Fibroblast of mammary gland (primary cell): ENCODE data around the gene RUSF1.

Experiments
- DNase-seq: peaks from one replicate; pipeline ENCODE4 v3.0.0-alpha.2; 2010; ENCODE audit warnings: low read depth
- H3K4me3 ChIP-seq: 2 replicates; pipeline ENCODE4 v1.5.1; 2011; ENCODE audit warnings: low read depth, mild to moderate bottlenecking, low read length, moderate library complexity; ENCODE audit not compliant: control insufficient read depth
- TF ChIP-seq, protein P1 (sequence below): conservative IDR thresholded peaks from 2 replicates; pipeline ENCODE4 v1.5.1; 2011; ENCODE audit warnings: low read depth, low read length, inconsistent platforms; ENCODE audit not compliant: control insufficient read depth, insufficient read depth

The RUSF1 gene

DNA sequence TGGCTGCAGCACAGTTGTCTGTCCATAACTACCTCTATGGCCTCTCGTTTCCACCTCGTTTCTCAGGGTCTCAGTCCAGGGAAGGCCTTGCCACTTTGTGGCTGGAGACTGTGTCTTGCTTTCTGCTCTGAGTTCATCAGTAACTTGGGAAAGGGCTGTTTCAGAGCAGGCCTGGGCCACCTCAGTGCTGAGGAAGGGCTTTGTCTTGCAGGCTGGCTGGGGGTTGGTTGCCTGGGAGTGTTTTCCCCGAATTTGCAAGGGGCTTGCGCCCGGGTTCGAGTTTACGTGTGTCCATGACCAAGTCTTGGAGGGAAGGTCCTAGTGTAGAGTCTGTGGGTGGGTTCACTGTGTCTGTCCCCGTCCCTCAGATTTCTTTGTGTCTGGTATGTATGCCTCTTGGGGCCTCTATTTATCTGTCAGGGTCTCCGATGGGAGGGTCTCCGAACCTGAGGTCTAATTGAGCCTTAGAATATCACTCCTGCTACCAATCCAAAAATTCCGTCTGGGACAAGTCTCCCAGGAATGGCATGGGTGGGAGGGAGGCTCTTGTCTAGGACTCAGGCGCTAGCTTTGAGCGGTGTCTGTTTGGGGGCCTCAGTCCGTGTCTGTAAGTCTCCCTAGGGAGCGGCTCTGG lies 36.8 kb downstream of the RUSF1 start:
- TF ChIP-seq, protein P1, sequence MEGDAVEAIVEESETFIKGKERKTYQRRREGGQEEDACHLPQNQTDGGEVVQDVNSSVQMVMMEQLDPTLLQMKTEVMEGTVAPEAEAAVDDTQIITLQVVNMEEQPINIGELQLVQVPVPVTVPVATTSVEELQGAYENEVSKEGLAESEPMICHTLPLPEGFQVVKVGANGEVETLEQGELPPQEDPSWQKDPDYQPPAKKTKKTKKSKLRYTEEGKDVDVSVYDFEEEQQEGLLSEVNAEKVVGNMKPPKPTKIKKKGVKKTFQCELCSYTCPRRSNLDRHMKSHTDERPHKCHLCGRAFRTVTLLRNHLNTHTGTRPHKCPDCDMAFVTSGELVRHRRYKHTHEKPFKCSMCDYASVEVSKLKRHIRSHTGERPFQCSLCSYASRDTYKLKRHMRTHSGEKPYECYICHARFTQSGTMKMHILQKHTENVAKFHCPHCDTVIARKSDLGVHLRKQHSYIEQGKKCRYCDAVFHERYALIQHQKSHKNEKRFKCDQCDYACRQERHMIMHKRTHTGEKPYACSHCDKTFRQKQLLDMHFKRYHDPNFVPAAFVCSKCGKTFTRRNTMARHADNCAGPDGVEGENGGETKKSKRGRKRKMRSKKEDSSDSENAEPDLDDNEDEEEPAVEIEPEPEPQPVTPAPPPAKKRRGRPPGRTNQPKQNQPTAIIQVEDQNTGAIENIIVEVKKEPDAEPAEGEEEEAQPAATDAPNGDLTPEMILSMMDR = no peak
- no peak for DNase-seq
- H3K4me3 ChIP-seq = peak overlapping the region; percentile 80

DNA sequence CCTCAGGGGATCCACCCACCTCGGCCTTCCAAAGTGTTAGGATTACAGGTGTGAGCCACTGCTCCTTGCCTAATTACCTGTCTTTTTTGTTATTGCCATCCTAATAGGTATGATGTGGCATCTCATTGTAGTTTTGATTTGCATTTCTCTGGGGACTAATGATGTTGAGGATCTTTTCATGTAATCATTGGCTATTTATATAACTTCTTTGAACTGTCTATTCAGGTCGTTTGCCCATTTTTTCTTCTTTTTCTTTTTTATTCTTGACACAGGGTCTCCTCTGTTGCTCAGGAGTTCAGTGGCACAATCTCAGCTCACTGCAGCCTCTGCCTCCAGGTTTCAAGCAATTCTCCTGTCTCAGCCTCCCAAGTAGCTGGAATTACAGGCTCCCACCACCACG lies 37.6 kb downstream of the RUSF1 start:
- DNase-seq = no peak
- TF ChIP-seq, protein P1 = no peak
- H3K4me3 ChIP-seq = no peak overlapping the region

DNA sequence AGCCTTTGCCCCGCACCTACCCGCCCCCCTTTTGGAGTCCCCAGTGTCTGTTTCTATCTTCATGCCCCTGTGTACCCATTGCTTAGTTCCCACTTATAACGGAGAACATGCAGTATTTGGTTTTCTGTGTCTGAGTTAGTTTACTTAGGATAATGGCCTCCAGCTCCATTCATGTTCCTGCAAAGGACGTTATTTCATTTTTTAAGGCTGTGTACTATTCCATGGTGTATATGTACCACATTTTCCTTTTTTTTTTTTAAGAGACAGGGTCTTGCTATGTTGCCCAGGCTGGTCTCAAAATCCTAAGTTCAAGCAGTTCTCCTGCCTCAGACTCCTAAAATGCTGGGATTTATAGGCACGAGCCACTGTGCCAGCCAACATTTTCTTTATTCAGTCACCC lies 40.3 kb downstream of the RUSF1 start:
- TF ChIP-seq, protein P1 = no peak
- no peak overlapping the region for H3K4me3 ChIP-seq
- DNase-seq = no peak

DNA sequence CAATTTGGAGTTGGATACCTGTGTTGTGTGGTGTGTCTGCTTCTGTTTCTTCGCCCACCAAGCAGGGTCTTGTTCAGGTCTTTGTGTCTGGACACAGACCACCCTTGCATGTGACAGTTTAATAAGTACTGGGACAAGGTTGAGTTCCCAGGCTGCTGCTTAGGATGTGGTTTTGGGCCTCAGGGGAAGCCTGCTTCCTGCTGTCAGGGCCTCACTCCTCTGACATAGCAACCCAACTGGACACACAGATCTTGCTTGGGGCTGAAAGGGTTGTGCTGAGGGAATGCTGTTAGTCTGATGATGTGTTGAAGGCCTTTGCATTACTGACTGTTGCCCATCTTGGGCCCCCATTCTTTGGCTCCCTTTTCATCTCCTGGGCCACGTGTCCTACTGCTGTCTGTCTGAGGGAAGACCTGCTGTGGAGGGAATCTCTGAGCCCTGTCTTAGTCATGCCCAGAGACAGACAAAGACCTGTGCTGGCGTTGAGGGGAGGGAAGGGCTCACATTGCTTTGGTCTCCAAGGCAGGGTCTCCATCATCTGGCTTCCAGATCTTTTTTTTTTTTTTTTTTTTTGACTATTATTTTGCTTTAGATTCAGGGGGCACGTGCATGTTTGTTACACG lies 40.9 kb downstream of the RUSF1 start:
- peak; percentile 39 for DNase-seq
- no peak overlapping the region for H3K4me3 ChIP-seq
- TF ChIP-seq, protein P1 = no peak

DNA sequence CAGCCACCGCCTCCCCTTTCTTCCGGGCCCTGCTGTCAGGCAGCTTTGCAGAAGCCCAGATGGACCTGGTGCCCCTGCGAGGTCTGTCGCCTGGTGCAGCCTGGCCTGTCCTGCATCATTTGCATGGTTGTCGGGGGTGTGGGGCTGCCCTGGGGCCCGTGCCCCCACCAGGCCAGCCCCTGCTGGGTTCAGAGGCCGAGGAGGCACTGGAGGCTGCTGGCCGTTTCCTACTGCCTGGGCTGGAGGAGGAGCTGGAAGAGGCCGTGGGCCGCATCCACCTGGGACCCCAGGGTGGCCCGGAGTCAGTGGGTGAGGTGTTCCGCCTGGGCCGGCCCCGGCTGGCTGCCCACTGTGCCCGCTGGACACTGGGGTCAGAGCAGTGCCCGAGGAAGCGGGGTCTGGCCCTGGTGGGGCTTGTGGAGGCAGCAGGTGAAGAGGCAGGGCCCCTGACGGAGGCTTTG lies 41.8 kb downstream of the RUSF1 start:
- no peak overlapping the region for H3K4me3 ChIP-seq
- no peak for DNase-seq
- TF ChIP-seq, protein P1 = no peak

DNA sequence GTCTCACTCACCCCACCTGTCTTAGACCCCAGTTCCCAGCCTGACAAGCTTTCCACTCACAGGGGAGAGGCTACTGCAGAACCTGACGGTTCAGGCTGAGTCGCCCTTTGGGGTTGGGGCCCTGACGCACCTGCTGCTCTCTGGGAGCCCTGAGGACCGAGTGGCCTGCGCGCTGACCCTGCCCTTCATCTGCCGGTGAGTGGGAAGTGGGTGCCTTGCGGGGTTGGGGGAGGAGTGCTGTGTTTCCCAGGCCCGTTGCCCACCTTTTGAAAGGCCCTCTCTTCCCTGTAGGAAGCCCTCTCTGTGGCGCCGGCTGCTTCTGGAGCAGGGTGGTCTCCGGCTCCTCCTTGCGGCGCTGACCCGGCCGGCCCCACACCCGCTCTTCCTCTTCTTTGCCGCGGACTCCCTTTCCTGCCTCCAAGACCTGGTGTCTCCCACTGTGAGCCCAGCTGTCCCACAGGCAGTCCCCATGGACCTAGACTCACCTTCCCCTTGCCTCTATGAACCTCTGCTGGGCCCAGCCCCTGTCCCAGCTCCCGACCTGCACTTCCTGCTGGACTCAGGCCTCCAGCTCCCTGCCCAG lies 42.3 kb downstream of the RUSF1 start:
- no peak for DNase-seq
- H3K4me3 ChIP-seq = no peak overlapping the region
- TF ChIP-seq, protein P1 = no peak
